Stimulated activated CD4-positive, alpha-beta T cell treated with anti-CD3 and anti-CD28 coated beads, TNF-alpha, amount 100 ng/mL, for 1 hour (primary cell): ENCODE measurements around the gene BDP1.
"Not testable (repeated sequence)": the region's sequence is repeated elsewhere in the genome, so short reads cannot be mapped to it uniquely, and the experiment has no call there.

Source experiments
- DNase-seq, 3 donors: peaks; one replicate each; pipeline ENCODE4 v3.0.0-alpha.2; 2020; ENCODE audit warnings: low read depth in 3 of 3, low spot score in 1 of 3

BDP1 gene

DNA sequence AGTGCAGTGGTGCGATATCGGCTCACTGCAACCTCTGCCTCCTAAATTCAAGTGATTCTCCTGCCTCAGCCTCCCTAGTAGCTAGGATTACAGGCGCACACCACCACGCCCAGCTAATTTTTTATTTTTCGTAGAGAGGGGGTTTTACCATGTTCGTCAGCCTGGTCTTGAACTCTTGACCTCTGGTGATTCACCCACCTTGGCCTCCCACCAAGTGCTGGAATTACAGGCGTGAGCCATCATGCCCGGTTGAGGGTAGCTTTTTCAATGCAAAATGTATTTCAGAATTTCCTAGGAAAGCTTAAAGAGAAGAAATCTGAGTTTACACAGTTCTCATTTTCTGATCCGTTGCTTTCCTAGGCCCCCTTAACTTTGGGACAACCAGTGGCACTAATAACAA lies 15.7 kb downstream of the BDP1 start:
- DNase-seq: no peak

DNA sequence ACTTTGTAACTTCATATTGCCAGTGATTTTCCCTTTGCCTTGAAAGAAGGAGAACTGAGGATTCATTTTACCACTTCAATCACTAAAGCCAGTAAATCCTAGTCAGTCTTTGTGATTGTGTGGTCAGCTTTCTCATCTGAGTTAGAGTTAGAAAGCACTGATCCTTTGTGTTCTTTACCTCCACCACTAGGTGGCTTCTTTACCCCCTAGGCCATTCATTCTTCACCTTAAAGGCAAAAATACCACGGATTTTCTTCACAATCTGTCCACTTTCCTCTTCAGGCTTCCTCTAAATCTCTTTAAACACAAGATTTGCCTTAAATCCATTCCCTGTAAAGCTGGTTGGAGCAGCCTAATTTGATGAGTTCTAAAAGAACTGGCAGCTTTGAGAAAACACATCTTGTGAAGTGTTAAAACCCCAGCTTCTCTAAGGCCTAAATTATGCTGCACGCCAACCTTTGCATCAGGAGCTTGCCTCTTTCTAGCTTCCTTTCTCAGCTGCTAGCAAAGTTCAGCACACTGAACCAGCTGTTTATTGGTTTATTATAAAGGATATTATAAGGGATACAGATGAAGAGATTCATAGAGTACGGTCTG lies 20.4 kb downstream of the BDP1 start:
- no peak for DNase-seq

GRCh38 chr5:71481441-71481840 lies 26.0 kb downstream of the BDP1 start:
- DNase-seq: no peak

GRCh38 chr5:71482132-71482531 lies 26.7 kb downstream of the BDP1 start:
- no peak for DNase-seq

- no peak for DNase-seq
These were observed 27.9 kb downstream of the BDP1 start for GRCh38 chr5:71483355-71483754.

GRCh38 chr5:71492817-71493615 lies 37.6 kb downstream of the BDP1 start:
- DNase-seq: no peak

DNA sequence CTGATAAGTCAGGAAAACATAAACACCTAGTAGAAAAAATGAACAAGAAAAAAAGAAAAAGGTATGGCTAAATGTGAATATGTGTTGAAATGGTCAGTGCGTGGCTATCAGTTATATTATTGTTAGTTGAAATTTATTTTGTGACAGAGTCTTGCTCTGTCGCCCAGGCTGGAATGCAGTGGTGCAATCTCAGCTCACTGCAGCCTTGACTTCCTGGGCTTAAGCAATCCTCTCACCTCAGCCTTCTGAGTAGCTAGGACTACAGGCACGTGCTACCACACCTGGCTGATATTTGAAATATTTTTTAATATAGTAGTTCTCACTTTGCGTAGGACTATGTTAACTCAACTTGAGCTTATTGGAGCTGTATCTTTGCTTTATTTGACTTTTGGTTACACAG lies 38.8 kb downstream of the BDP1 start:
- DNase-seq: not testable (repeated sequence)

GRCh38 chr5:71498756-71499155 lies 43.3 kb downstream of the BDP1 start:
- DNase-seq: not testable (repeated sequence)

- no peak for DNase-seq
These were observed 48.1 kb downstream of the BDP1 start for GRCh38 chr5:71503536-71503935.

GRCh38 chr5:71522151-71522550 lies 66.7 kb downstream of the BDP1 start:
- no peak for DNase-seq

GRCh38 chr5:71525611-71526010 lies 70.2 kb downstream of the BDP1 start:
- DNase-seq: not testable (repeated sequence)

DNA sequence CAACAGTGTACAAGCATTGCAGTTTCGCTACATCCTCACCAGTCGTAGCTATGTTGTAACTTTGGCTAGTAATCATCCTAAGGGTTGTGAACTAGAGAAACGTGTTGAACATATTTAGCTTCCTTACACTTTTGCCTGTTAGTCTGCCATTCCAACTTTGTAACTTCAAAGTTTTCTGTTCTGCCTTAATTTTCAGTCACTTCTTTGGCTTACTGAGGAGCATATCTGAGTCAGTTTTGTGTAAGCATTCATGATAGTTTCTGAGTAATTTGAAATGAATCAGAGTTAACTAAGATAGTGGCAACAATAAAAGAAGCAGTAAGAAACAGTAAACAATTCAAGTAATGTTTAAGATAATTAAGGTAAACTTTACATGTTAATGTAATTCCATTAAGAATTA lies 72.8 kb downstream of the BDP1 start:
- DNase-seq: no peak

GRCh38 chr5:71529682-71530081 lies 74.2 kb downstream of the BDP1 start:
- DNase-seq: no peak

GRCh38 chr5:71533142-71533541 lies 77.7 kb downstream of the BDP1 start:
- no peak for DNase-seq

DNA sequence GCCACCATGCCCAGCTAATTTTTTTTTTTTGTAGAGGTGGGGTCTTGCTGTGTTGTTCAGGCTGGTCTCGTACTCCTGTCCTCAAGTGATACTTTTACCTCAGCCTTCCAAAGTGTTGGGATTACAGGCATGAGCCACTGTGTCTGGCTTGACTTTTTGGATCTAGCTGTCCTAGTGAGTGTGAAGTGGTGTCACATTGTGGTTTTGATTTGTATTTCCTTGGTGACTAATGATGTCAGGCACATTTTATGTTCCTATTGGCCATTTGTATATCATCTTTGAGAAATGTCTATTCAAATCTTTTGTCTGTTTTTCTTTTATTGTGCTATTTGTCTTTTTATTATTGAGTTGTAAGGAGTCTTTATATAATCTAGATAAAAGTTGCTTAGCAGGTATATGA lies 78.2 kb downstream of the BDP1 start:
- no peak for DNase-seq

GRCh38 chr5:71537687-71538086 lies 82.2 kb downstream of the BDP1 start:
- no peak for DNase-seq

DNA sequence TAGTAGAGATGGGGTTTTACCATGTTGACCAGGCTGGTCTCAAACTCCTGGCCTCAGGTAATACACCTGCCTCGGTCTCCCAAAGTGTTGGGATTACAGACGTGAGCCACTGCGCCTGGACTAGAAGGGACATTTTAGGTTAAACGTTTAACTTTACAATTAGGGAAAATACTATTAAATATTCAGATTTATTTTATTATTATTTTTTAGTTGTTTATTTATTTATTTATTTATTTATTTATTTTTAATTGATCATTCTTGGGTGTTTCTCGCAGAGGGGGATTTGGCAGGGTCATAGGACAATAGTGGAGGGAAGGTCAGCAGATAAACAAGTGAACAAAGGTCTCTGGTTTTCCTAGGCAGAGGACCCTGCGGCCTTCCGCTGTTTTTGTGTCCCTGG lies 95.4 kb downstream of the BDP1 start:
- DNase-seq: not testable (repeated sequence)

GRCh38 chr5:71551582-71551981 lies 96.1 kb downstream of the BDP1 start:
- not testable (repeated sequence) for DNase-seq

DNA sequence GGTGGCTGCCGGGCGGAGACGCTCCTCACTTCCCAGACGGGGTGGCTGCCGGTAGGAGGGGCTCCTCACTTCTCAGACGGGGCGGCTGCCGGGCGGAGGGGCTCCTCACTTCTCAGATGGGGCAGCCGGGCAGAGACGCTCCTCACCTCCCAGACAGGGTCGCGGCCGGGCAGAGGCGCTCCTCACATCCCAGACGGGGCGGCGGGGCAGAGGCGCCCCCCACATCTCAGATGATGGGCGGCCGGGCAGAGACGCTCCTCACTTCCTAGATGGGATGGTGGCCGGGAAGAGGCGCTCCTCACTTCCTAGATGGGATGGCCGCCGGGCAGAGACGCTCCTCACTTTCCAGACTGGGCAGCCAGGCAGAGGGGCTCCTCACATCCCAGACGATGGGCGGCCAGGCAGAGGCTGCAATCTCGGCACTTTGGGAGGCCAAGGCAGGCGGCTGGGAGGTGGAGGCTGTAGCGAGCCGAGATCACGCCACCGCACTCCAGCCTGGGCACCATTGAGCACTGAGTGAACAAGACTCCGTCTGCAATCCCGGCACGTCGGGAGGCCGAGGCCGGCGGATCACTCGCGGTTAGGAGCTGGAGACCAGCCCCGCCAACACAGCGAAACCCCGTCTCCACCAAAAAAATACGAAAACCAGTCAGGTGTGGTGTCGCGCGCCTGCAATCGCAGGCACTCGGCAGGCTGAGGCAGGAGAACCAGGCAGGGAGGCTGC lies 96.7 kb downstream of the BDP1 start:
- not testable (repeated sequence) for DNase-seq

GRCh38 chr5:71563161-71563560 lies 107.7 kb downstream of the BDP1 start:
- DNase-seq: no peak

GRCh38 chr5:71564895-71565294 lies 109.4 kb downstream of the BDP1 start:
- no peak for DNase-seq
